ENCODE measurements around the gene TTC12.

- no peak for TF ChIP-seq CTCF (IDR thresholded peaks at IDR 0.05)
- no peak for TF ChIP-seq POLR2A (IDR thresholded peaks at IDR 0.05)
These were observed 86.3 kb downstream of the TTC12 start for GRCh38 chr11:113400631-113401230.

All from esophagus squamous epithelium (tissue), 4 donors.